A549 (cell line): ENCODE data around the gene NDUFA8.

ENCODE experiments used
- RAD21 ChIP-seq, 2 experiments: fragments of >200 bp in 1 of 2; sonication (Bioruptor Twin) in 1 of 2; formaldehyde crosslinking in 1 of 2; IDR thresholded peaks in 1 of 2; conservative IDR thresholded peaks in 1 of 2; 2 replicates in 1 of 2; 3 replicates in 1 of 2; pipeline ENCODE4 v1.6.1; 2012 to 2018; ENCODE audit warnings: inconsistent platforms in 1 of 2
- SREBF2 ChIP-seq: fragments of 450-650 bp; IDR thresholded peaks from 2 replicates; pipeline ENCODE4 v1.6.1; 2014; ENCODE audit warnings: mild to moderate bottlenecking, moderate library complexity
- TF ChIP-seq, protein P1 (sequence below): IDR thresholded peaks from 2 replicates; pipeline ENCODE4 v1.6.1; 2012
- TF ChIP-seq, protein P2 (sequence below): fragments of >200 bp; sonication (Bioruptor Twin); formaldehyde crosslinking; IDR thresholded peaks from 3 replicates; pipeline ENCODE4 v1.5.1; 2016

DNA sequence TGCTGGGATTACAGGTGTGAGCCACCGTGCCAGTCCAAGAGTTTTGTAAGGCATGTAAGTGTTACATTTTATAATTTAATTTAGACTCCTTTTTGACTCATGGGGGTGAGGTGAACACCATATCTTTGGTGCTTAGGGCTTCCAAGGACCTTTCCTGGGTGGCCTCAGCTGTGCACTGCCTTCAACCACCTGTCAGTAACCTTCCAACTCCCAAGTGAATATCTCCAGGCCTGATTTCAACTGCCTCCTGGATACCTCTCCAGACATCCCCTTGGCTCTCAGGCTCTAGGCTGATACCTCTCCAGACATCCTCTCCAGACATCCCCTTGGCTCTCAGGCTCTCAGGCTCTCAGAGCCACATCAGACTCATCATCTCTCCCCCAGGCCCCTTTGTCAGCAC is 35.5 kb downstream of the NDUFA8 start:
- TF ChIP-seq, protein P1, sequence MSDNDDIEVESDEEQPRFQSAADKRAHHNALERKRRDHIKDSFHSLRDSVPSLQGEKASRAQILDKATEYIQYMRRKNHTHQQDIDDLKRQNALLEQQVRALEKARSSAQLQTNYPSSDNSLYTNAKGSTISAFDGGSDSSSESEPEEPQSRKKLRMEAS = no peak
- TF ChIP-seq, protein P2, sequence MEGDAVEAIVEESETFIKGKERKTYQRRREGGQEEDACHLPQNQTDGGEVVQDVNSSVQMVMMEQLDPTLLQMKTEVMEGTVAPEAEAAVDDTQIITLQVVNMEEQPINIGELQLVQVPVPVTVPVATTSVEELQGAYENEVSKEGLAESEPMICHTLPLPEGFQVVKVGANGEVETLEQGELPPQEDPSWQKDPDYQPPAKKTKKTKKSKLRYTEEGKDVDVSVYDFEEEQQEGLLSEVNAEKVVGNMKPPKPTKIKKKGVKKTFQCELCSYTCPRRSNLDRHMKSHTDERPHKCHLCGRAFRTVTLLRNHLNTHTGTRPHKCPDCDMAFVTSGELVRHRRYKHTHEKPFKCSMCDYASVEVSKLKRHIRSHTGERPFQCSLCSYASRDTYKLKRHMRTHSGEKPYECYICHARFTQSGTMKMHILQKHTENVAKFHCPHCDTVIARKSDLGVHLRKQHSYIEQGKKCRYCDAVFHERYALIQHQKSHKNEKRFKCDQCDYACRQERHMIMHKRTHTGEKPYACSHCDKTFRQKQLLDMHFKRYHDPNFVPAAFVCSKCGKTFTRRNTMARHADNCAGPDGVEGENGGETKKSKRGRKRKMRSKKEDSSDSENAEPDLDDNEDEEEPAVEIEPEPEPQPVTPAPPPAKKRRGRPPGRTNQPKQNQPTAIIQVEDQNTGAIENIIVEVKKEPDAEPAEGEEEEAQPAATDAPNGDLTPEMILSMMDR = no peak
- no peak for TF ChIP-seq SREBF2
- TF ChIP-seq RAD21 (conservative IDR thresholded peaks at IDR 0.05 in 1 of 2, IDR thresholded peaks at IDR 0.05 in 1 of 2) = no peak
